PC-9 (cell line): ENCODE results near the gene SPOCK3. TPM values are rescaled to one million over a fixed set of nuclear protein-coding genes. Genes with fewer than 3 reads are reported as not detected.

ENCODE experiments used
- BruUV-seq: library from RNA; stranded (reverse); fragments of 400-500 nt; replicated peaks from 2 replicates; lab custom pipeline; 2021; lab: Mats Ljungman, UMichigan
- CTCF ChIA-PET: fragments of 300-600 bp; sonication (Branson Sonifier 250); formaldehyde crosslinking; loops from one replicate; lab custom pipeline; 2022; ENCODE audit warnings: antibody characterized with exemption; lab: Charles Lee
- POLR2A ChIA-PET: fragments of 300-600 bp; sonication (Branson Sonifier 250); formaldehyde crosslinking; loops from one replicate; lab custom pipeline; 2022; ENCODE audit warnings: antibody characterized with exemption; ENCODE audit not compliant: unreplicated experiment; lab: Charles Lee
- DNase-seq, 2 experiments: peaks; one replicate each; pipeline versions ENCODE4 v3.0.0 to v3.0.0-alpha.2; 2015 to 2022; ENCODE audit warnings: mixed read lengths in 1 of 2
- H2AFZ ChIP-seq: fragments of 200-600 bp; sonication (generic); 2 replicates; pipeline ENCODE4 v1.8.1; 2017; ENCODE audit warnings: antibody characterized with exemption
- H3F3A ChIP-seq: fragments of 200-600 bp; sonication (generic); 2 replicates; pipeline ENCODE4 v1.8.1; 2017; ENCODE audit warnings: antibody characterized with exemption, mild to moderate bottlenecking, low read depth; ENCODE audit not compliant: insufficient read depth
- H3K27ac ChIP-seq: fragments of 200-600 bp; sonication (generic); 2 replicates; pipeline ENCODE4 v1.6.1; 2016; ENCODE audit warnings: mixed run types
- H3K27me3 ChIP-seq: fragments of 200-600 bp; sonication (generic); 2 replicates; pipeline ENCODE4 v1.6.1; 2016; ENCODE audit warnings: low read depth, mixed run types; ENCODE audit not compliant: insufficient read depth
- H3K36me3 ChIP-seq: fragments of 200-600 bp; sonication (generic); 2 replicates; pipeline ENCODE4 v1.6.1; 2016; ENCODE audit warnings: low read depth, mixed run types
- H3K4me1 ChIP-seq: fragments of 200-600 bp; sonication (generic); replicated peaks from 2 replicates; pipeline ENCODE4 v1.6.1; 2016; ENCODE audit warnings: mixed run types; ENCODE audit not compliant: insufficient read depth
- H3K4me2 ChIP-seq: fragments of 200-600 bp; sonication (generic); 2 replicates; pipeline ENCODE4 v1.6.1; 2017; ENCODE audit warnings: mixed run types
- H3K4me3 ChIP-seq: fragments of 200-600 bp; sonication (generic); 2 replicates; pipeline ENCODE4 v1.6.1; 2016; ENCODE audit warnings: mixed run types
- H3K79me2 ChIP-seq: fragments of 200-600 bp; sonication (generic); 2 replicates; pipeline ENCODE4 v1.6.1; 2017; ENCODE audit warnings: low read depth, mixed run types
- H3K9me2 ChIP-seq: fragments of 200-600 bp; sonication (generic); 2 replicates; pipeline ENCODE4 v1.8.1; 2017; ENCODE audit warnings: mild to moderate bottlenecking; ENCODE audit not compliant: insufficient read depth
- H3K9me3 ChIP-seq: fragments of 200-600 bp; sonication (generic); 2 replicates; pipeline ENCODE4 v1.8.1; 2016; ENCODE audit warnings: low read depth; ENCODE audit not compliant: insufficient read depth
- H4K20me1 ChIP-seq: fragments of 200-600 bp; sonication (generic); 2 replicates; pipeline ENCODE4 v1.8.1; 2017; ENCODE audit not compliant: insufficient read depth
- CTCF ChIP-seq: fragments of 200-600 bp; sonication (generic); conservative IDR thresholded peaks from 2 replicates; pipeline ENCODE4 v1.6.1; 2017; ENCODE audit warnings: mixed run types, antibody characterized with exemption, mild to moderate bottlenecking, moderate library complexity
- EZH2 ChIP-seq: fragments of 200-600 bp; sonication (generic); IDR thresholded peaks from 2 replicates; pipeline ENCODE4 v1.8.0; 2017; ENCODE audit warnings: antibody characterized with exemption, low read depth
- intact Hi-C: fragments of 100-400 bp; cut with micrococcal nuclease; formaldehyde crosslinking; loops from one replicate; pipeline ENCODE4 v1.10.0; 2022; ENCODE audit not compliant: unreplicated experiment
- total RNA-seq: library from RNA; stranded (reverse); gene quantifications from 2 replicates; pipeline ENCODE4 v1.2.3, GENCODE V29; 2021

The SPOCK3 gene
- total RNA-seq, 1 experiment from 2014 or later = not detected

GRCh38 chr4:167210166-167210565 is 24.1 kb downstream of the SPOCK3 start:
- CTCF ChIA-PET = no interaction called here
- Histone ChIP-seq H3K36me3 (no peaks in the 10 kb centered on the region), H4K20me1 (no peaks in the 10 kb centered on the region), H2AFZ (no peak overlapping the region), H3K4me3 (no peak overlapping the region), H3K79me2 (no peaks in the 10 kb centered on the region), H3K9me2 (no peaks in the 10 kb centered on the region), H3F3A (no peaks in the 10 kb centered on the region), H3K9me3 (no peaks in the 10 kb centered on the region), H3K4me1 (no peaks in the 10 kb centered on the region), H3K27ac (no peak overlapping the region), H3K4me2 (no peak overlapping the region), H3K27me3 (no peaks in the 10 kb centered on the region)
- TF ChIP-seq EZH2 (no peak), CTCF (no peak)
- POLR2A ChIA-PET = no interaction called here
- intact Hi-C loops = no loop called here
- DNase-seq = no peak
- BruUV-seq = no TSS peak

- no peak for TF ChIP-seq CTCF
- no peak for TF ChIP-seq EZH2
- Histone ChIP-seq H3K9me2 (no peaks in the 10 kb centered on the region), H3K79me2 (no peaks in the 10 kb centered on the region), H3K27me3 (no peaks in the 10 kb centered on the region), H2AFZ (no peak overlapping the region), H3K4me2 (no peak overlapping the region), H3K4me1 (peaks cover 7% of the 10 kb centered on the region; the same call in 1 of the 2 replicates), H3K9me3 (no peaks in the 10 kb centered on the region), H3K36me3 (no peaks in the 10 kb centered on the region), H3F3A (no peaks in the 10 kb centered on the region), H4K20me1 (no peaks in the 10 kb centered on the region), H3K4me3 (no peak overlapping the region), H3K27ac (no peak overlapping the region)
- no TSS peak for BruUV-seq
- ChIA-PET POLR2A (interaction anchor here (0.6 kb wide), 1 partner anchor 34 kb away, joined by 4 read pairs; no protein-coding TSS in a partner anchor), CTCF (interaction anchor here (0.5 to 0.7 kb wide), 2 partner anchors 118 to 1814 kb away, joined by 3 read pairs; partner anchors contain the start of gene CBR4)
- DNase-seq = no peak
- intact Hi-C loops = no loop called here
These were observed 37.8 kb downstream of the SPOCK3 start for GRCh38 chr4:167196344-167197012.

- Histone ChIP-seq H3K4me3 (no peak overlapping the region), H3K79me2 (no peaks in the 10 kb centered on the region), H3K36me3 (no peaks in the 10 kb centered on the region), H3K9me3 (no peaks in the 10 kb centered on the region), H3K4me1 (no peaks in the 10 kb centered on the region; the same call in 1 of the 2 replicates), H3K27me3 (no peaks in the 10 kb centered on the region), H3K9me2 (no peaks in the 10 kb centered on the region), H3F3A (no peaks in the 10 kb centered on the region), H4K20me1 (no peaks in the 10 kb centered on the region), H3K27ac (no peak overlapping the region), H3K4me2 (no peak overlapping the region), H2AFZ (no peak overlapping the region)
- no peak for TF ChIP-seq EZH2
- TF ChIP-seq CTCF = no peak
- BruUV-seq = no TSS peak
- ChIA-PET POLR2A (no interaction called here), CTCF (no interaction called here)
- intact Hi-C loops = no loop called here
- no peak for DNase-seq
These were observed 43.9 kb downstream of the SPOCK3 start for GRCh38 chr4:167190379-167190778.
